ENCODE data around the gene ARID5B.

ARID5B gene

GRCh38 chr10:61899997-61900828, 1.3 kb upstream of the ARID5B start:
- Histone ChIP-seq H3K9me3 (ENCODE audit: severe bottlenecking) (no peaks in the 10 kb centered on the region), H3K36me3 (no peaks in the 10 kb centered on the region), H3K27ac (0 out of 2 replicates have a peak overlapping the region, but pooled peaks have one; percentile 36), H3K27me3 (ENCODE audit: insufficient read depth, low read depth, severe bottlenecking) (no peaks in the 10 kb centered on the region), H3K4me3 (ENCODE audit: low read depth, low read length) (peak overlapping the region; percentile 72)
- TF ChIP-seq, protein P1, sequence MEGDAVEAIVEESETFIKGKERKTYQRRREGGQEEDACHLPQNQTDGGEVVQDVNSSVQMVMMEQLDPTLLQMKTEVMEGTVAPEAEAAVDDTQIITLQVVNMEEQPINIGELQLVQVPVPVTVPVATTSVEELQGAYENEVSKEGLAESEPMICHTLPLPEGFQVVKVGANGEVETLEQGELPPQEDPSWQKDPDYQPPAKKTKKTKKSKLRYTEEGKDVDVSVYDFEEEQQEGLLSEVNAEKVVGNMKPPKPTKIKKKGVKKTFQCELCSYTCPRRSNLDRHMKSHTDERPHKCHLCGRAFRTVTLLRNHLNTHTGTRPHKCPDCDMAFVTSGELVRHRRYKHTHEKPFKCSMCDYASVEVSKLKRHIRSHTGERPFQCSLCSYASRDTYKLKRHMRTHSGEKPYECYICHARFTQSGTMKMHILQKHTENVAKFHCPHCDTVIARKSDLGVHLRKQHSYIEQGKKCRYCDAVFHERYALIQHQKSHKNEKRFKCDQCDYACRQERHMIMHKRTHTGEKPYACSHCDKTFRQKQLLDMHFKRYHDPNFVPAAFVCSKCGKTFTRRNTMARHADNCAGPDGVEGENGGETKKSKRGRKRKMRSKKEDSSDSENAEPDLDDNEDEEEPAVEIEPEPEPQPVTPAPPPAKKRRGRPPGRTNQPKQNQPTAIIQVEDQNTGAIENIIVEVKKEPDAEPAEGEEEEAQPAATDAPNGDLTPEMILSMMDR (IDR thresholded peaks at IDR 0.05; ENCODE audit: low read depth, low read length): no peak
- peak; percentile 52 for DNase-seq

GRCh38 chr10:61901829-61902444, 438 bp downstream of the ARID5B start:
- peak overlapping the region; percentile 72 for H3K4me3 ChIP-seq (ENCODE audit: low read depth, low read length)
- no peaks in the 10 kb centered on the region for H3K27me3 ChIP-seq (ENCODE audit: insufficient read depth, low read depth, severe bottlenecking)
- no peaks in the 10 kb centered on the region for H3K9me3 ChIP-seq (ENCODE audit: severe bottlenecking)
- H3K36me3 ChIP-seq: no peaks in the 10 kb centered on the region
- no peak for DNase-seq
- H3K27ac ChIP-seq: no peak overlapping the region
- TF ChIP-seq, protein P1 (IDR thresholded peaks at IDR 0.05; ENCODE audit: low read depth, low read length): no peak

- H3K27me3 ChIP-seq (ENCODE audit: insufficient read depth, low read depth, severe bottlenecking): no peaks in the 10 kb centered on the region
- H3K4me3 ChIP-seq (ENCODE audit: low read depth, low read length): peak overlapping the region; percentile 72
- TF ChIP-seq, protein P1 (IDR thresholded peaks at IDR 0.05; ENCODE audit: low read depth, low read length): no peak
- no peak overlapping the region for H3K27ac ChIP-seq
- H3K36me3 ChIP-seq: no peaks in the 10 kb centered on the region
- DNase-seq: peak; percentile 27
- no peaks in the 10 kb centered on the region for H3K9me3 ChIP-seq (ENCODE audit: severe bottlenecking)
Observed at GRCh38 chr10:61902445-61903220, 1.1 kb downstream of the ARID5B start.

GRCh38 chr10:61903221-61903927, 1.9 kb downstream of the ARID5B start:
- DNase-seq: peak; percentile 43

GRCh38 chr10:61903928-61904344, 2.4 kb downstream of the ARID5B start:
- H3K27ac ChIP-seq: no peak overlapping the region
- no peaks in the 10 kb centered on the region for H3K9me3 ChIP-seq (ENCODE audit: severe bottlenecking)
- TF ChIP-seq, protein P1 (IDR thresholded peaks at IDR 0.05; ENCODE audit: low read depth, low read length): no peak
- no peaks in the 10 kb centered on the region for H3K27me3 ChIP-seq (ENCODE audit: insufficient read depth, low read depth, severe bottlenecking)
- H3K4me3 ChIP-seq (ENCODE audit: low read depth, low read length): peak overlapping the region; percentile 72
- H3K36me3 ChIP-seq: no peaks in the 10 kb centered on the region
- DNase-seq: no peak

More at GRCh38 chr10:61903221-61903927, 1.9 kb downstream of the ARID5B start:
- TF ChIP-seq, protein P1 (IDR thresholded peaks at IDR 0.05; ENCODE audit: low read depth, low read length): peak; percentile 15; the same call in 1 of the 2 replicates
- Histone ChIP-seq H3K9me3 (ENCODE audit: severe bottlenecking) (no peaks in the 10 kb centered on the region), H3K4me3 (ENCODE audit: low read depth, low read length) (peak overlapping the region; percentile 72), H3K36me3 (no peaks in the 10 kb centered on the region), H3K27me3 (ENCODE audit: insufficient read depth, low read depth, severe bottlenecking) (no peaks in the 10 kb centered on the region), H3K27ac (peak overlapping the region; percentile 29)

Data from WERI-Rb-1 (cell line).